PC-9 (cell line): ENCODE results near the gene CPA4. TPM values are rescaled to one million over a fixed set of nuclear protein-coding genes. Genes with fewer than 3 reads are reported as not detected.

ENCODE experiments used
- BruUV-seq: library from RNA; stranded (reverse); fragments of 400-500 nt; replicated peaks from 2 replicates; lab custom pipeline; 2021; lab: Mats Ljungman, UMichigan
- CTCF ChIA-PET: fragments of 300-600 bp; sonication (Branson Sonifier 250); formaldehyde crosslinking; loops from one replicate; lab custom pipeline; 2022; ENCODE audit warnings: antibody characterized with exemption; lab: Charles Lee
- POLR2A ChIA-PET: fragments of 300-600 bp; sonication (Branson Sonifier 250); formaldehyde crosslinking; loops from one replicate; lab custom pipeline; 2022; ENCODE audit warnings: antibody characterized with exemption; ENCODE audit not compliant: unreplicated experiment; lab: Charles Lee
- DNase-seq, 2 experiments: peaks; one replicate each; pipeline versions ENCODE4 v3.0.0 to v3.0.0-alpha.2; 2015 to 2022; ENCODE audit warnings: mixed read lengths in 1 of 2
- H2AFZ ChIP-seq: fragments of 200-600 bp; sonication (generic); 2 replicates; pipeline ENCODE4 v1.8.1; 2017; ENCODE audit warnings: antibody characterized with exemption
- H3F3A ChIP-seq: fragments of 200-600 bp; sonication (generic); 2 replicates; pipeline ENCODE4 v1.8.1; 2017; ENCODE audit warnings: antibody characterized with exemption, mild to moderate bottlenecking, low read depth; ENCODE audit not compliant: insufficient read depth
- H3K27ac ChIP-seq: fragments of 200-600 bp; sonication (generic); 2 replicates; pipeline ENCODE4 v1.6.1; 2016; ENCODE audit warnings: mixed run types
- H3K27me3 ChIP-seq: fragments of 200-600 bp; sonication (generic); 2 replicates; pipeline ENCODE4 v1.6.1; 2016; ENCODE audit warnings: low read depth, mixed run types; ENCODE audit not compliant: insufficient read depth
- H3K36me3 ChIP-seq: fragments of 200-600 bp; sonication (generic); 2 replicates; pipeline ENCODE4 v1.6.1; 2016; ENCODE audit warnings: low read depth, mixed run types
- H3K4me1 ChIP-seq: fragments of 200-600 bp; sonication (generic); replicated peaks from 2 replicates; pipeline ENCODE4 v1.6.1; 2016; ENCODE audit warnings: mixed run types; ENCODE audit not compliant: insufficient read depth
- H3K4me2 ChIP-seq: fragments of 200-600 bp; sonication (generic); 2 replicates; pipeline ENCODE4 v1.6.1; 2017; ENCODE audit warnings: mixed run types
- H3K4me3 ChIP-seq: fragments of 200-600 bp; sonication (generic); 2 replicates; pipeline ENCODE4 v1.6.1; 2016; ENCODE audit warnings: mixed run types
- H3K79me2 ChIP-seq: fragments of 200-600 bp; sonication (generic); 2 replicates; pipeline ENCODE4 v1.6.1; 2017; ENCODE audit warnings: low read depth, mixed run types
- H3K9me2 ChIP-seq: fragments of 200-600 bp; sonication (generic); 2 replicates; pipeline ENCODE4 v1.8.1; 2017; ENCODE audit warnings: mild to moderate bottlenecking; ENCODE audit not compliant: insufficient read depth
- H3K9me3 ChIP-seq: fragments of 200-600 bp; sonication (generic); 2 replicates; pipeline ENCODE4 v1.8.1; 2016; ENCODE audit warnings: low read depth; ENCODE audit not compliant: insufficient read depth
- H4K20me1 ChIP-seq: fragments of 200-600 bp; sonication (generic); 2 replicates; pipeline ENCODE4 v1.8.1; 2017; ENCODE audit not compliant: insufficient read depth
- CTCF ChIP-seq: fragments of 200-600 bp; sonication (generic); conservative IDR thresholded peaks from 2 replicates; pipeline ENCODE4 v1.6.1; 2017; ENCODE audit warnings: mixed run types, antibody characterized with exemption, mild to moderate bottlenecking, moderate library complexity
- EZH2 ChIP-seq: fragments of 200-600 bp; sonication (generic); IDR thresholded peaks from 2 replicates; pipeline ENCODE4 v1.8.0; 2017; ENCODE audit warnings: antibody characterized with exemption, low read depth
- intact Hi-C: fragments of 100-400 bp; cut with micrococcal nuclease; formaldehyde crosslinking; loops from one replicate; pipeline ENCODE4 v1.10.0; 2022; ENCODE audit not compliant: unreplicated experiment
- total RNA-seq: library from RNA; stranded (reverse); gene quantifications from 2 replicates; pipeline ENCODE4 v1.2.3, GENCODE V29; 2021

Gene CPA4
- total RNA-seq, 1 experiment from 2014 or later: 9.8 TPM

GRCh38 chr7:130299866-130300265 lies 6.9 kb downstream of the CPA4 start:
- Histone ChIP-seq H4K20me1 (no peaks in the 10 kb centered on the region), H3K9me2 (no peaks in the 10 kb centered on the region), H3K27ac (no peak overlapping the region), H3F3A (peaks cover 14% of the 10 kb centered on the region; the same call in 1 of the 2 replicates), H2AFZ (no peak overlapping the region), H3K79me2 (no peaks in the 10 kb centered on the region), H3K9me3 (no peaks in the 10 kb centered on the region), H3K4me3 (no peak overlapping the region), H3K4me1 (peaks cover 18% of the 10 kb centered on the region), H3K4me2 (no peak overlapping the region), H3K27me3 (no peaks in the 10 kb centered on the region), H3K36me3 (no peaks in the 10 kb centered on the region)
- CTCF ChIA-PET: no interaction called here
- intact Hi-C loops: no loop called here
- DNase-seq: no peak
- TF ChIP-seq CTCF (no peak), EZH2 (no peak)
- BruUV-seq: no TSS peak
- POLR2A ChIA-PET: no interaction called here

- Histone ChIP-seq H3K27ac (no peak overlapping the region), H4K20me1 (no peaks in the 10 kb centered on the region), H3K4me3 (no peak overlapping the region), H3K79me2 (no peaks in the 10 kb centered on the region), H3K4me2 (no peak overlapping the region), H3K27me3 (no peaks in the 10 kb centered on the region), H3K9me3 (no peaks in the 10 kb centered on the region), H2AFZ (no peak overlapping the region), H3K36me3 (no peaks in the 10 kb centered on the region), H3K9me2 (no peaks in the 10 kb centered on the region), H3K4me1 (peaks cover 18% of the 10 kb centered on the region), H3F3A (peaks cover 14% of the 10 kb centered on the region; the same call in 1 of the 2 replicates)
- DNase-seq: no peak
- intact Hi-C loops: no loop called here
- ChIA-PET CTCF (no interaction called here), POLR2A (no interaction called here)
- TF ChIP-seq EZH2 (no peak), CTCF (no peak)
- BruUV-seq: no TSS peak
Measured at GRCh38 chr7:130301501-130302020, 8.6 kb downstream of the CPA4 start.

GRCh38 chr7:130302649-130303048 lies 9.7 kb downstream of the CPA4 start:
- Histone ChIP-seq H3K4me3 (no peak overlapping the region), H2AFZ (no peak overlapping the region), H3K9me3 (no peaks in the 10 kb centered on the region), H3K79me2 (no peaks in the 10 kb centered on the region), H4K20me1 (no peaks in the 10 kb centered on the region), H3K4me1 (peaks cover 18% of the 10 kb centered on the region), H3K9me2 (no peaks in the 10 kb centered on the region), H3K36me3 (no peaks in the 10 kb centered on the region), H3K4me2 (no peak overlapping the region), H3F3A (peaks cover 14% of the 10 kb centered on the region; the same call in 1 of the 2 replicates), H3K27ac (no peak overlapping the region), H3K27me3 (no peaks in the 10 kb centered on the region)
- CTCF ChIA-PET: interaction anchor here (0.7 kb wide), 1 partner anchor 182 kb away, joined by 5 read pairs; no protein-coding TSS in a partner anchor
- POLR2A ChIA-PET: no interaction called here
- no peak for DNase-seq
- intact Hi-C loops: no loop called here
- no peak for TF ChIP-seq CTCF
- TF ChIP-seq EZH2: no peak
- no TSS peak for BruUV-seq
